Heart right ventricle (tissue), 16 donors: ENCODE results near the gene ARHGEF10L. TPM values are rescaled to one million over a fixed set of nuclear protein-coding genes. Genes with fewer than 3 reads are reported as not detected.

Experiments
- ATAC-seq, 8 donors: fragments of 200-7000 bp; cut with Tn5 transposase; one replicate each; pipeline ENCODE4 v1.9.1; 2020; ENCODE audit warnings: mild to moderate bottlenecking in 8 of 8, moderate library complexity in 8 of 8, moderate number of reproducible peaks in 1 of 8
- DNase-seq, 2 donors: peaks; one replicate each; pipeline ENCODE4 v3.0.0-alpha.2; 2020
- H3K27ac ChIP-seq, 10 donors: fragments of 200-600 bp; sonication (generic) in 2 of 10; one replicate each; pipeline versions ENCODE4 v1.5.0 to v1.8.0; 2020 to 2022; ENCODE audit warnings: mild to moderate bottlenecking in 3 of 10
- H3K27me3 ChIP-seq, 7 donors: fragments of 200-600 bp; one replicate each; pipeline ENCODE4 v1.8.0; 2021 to 2022; ENCODE audit warnings: mild to moderate bottlenecking in 2 of 7
- H3K36me3 ChIP-seq, 9 donors: fragments of 200-600 bp; sonication (generic) in 1 of 9; one replicate each; pipeline versions ENCODE4 v1.5.0 to v1.8.0; 2020 to 2022; ENCODE audit warnings: mild to moderate bottlenecking in 2 of 9
- H3K4me1 ChIP-seq, 9 donors: fragments of 200-600 bp; sonication (generic) in 1 of 9; one replicate each; pipeline versions ENCODE4 v1.5.0 to v1.8.0; 2020 to 2022; ENCODE audit warnings: mild to moderate bottlenecking in 4 of 9
- H3K4me3 ChIP-seq, 10 donors: fragments of 200-600 bp; sonication (generic) in 2 of 10; one replicate each; pipeline versions ENCODE4 v1.5.0 to v1.8.0; 2020 to 2022; ENCODE audit warnings: mild to moderate bottlenecking in 7 of 10, moderate library complexity in 2 of 10
- H3K9me3 ChIP-seq, 11 donors: fragments of 200-600 bp in 10 of 11; sonication (generic) in 2 of 11; one replicate each; pipeline versions ENCODE4 v1.5.0 to v1.8.0; 2013 to 2022; ENCODE audit warnings: mild to moderate bottlenecking in 2 of 11, control low read depth in 1 of 11, moderate library complexity in 1 of 11
- CTCF ChIP-seq, 9 donors: fragments of 200-600 bp; sonication (generic) in 2 of 9; IDR thresholded peaks; one replicate each; pipeline versions ENCODE4 v1.5.0 to v1.8.0; 2021 to 2022; ENCODE audit warnings: antibody characterized with exemption in 9 of 9, mild to moderate bottlenecking in 5 of 9, moderate library complexity in 1 of 9
- WGBS, 2 donors: extraction: QIAGEN DNeasy Blood & Tissue Kit; methylation state at CpG; one replicate each; pipeline ENCODE4 v1.1.7; 2013; ENCODE audit warnings: inconsistent platforms in 1 of 2; 5-methylcytosine and 5-hydroxymethylcytosine counted together
- intact Hi-C, 10 donors: fragments of 100-400 bp; cut with DNase I; formaldehyde crosslinking; loops; one replicate each; pipeline versions ENCODE4 v1.11.1 to v1.14.2; 2022
- polyA plus RNA-seq, 2 donors: library from polyadenylated mRNA; stranded (reverse); fragments of 200-250 nt; gene quantifications; one replicate each; pipeline ENCODE4 v1.2.3, GENCODE V29; 2013
- total RNA-seq, 10 donors: library from RNA; stranded (reverse); fragmentation: NEBNext Ultra II Directional in 3 of 10; extraction: Animal tissue kit (Norgen Biotek cat#: 25700) in 3 of 10; gene quantifications; one replicate each; pipeline versions ENCODE4 v1.2.1 to v1.2.4, GENCODE V29; 2021 to 2023
- donor health status: Arrhythmogenic right ventricular cardiomyopathy.
- donor health status: ischemic (EF 13 %, LVEDD 7.1; RV severe dilation, severe dysfunction).
- donor health status: healthy with polysubstance abuse.
- donor health status: DM: no; HTN: yes; CAD: no.
- donor health status: DM: no; HTN: no; CAD: no.
- donor health status: ischemic (EF 25% LVEDD 6.9; RV normal size, moderate dysfunction).
- donor health status: ischemic (EF 25% LVEDD 5.7; RV mildly dilated, moderate dysfunction).
- donor health status: healthy.
- donor health status: DM: yes; HTN: yes; CAD: no.
- donor health status: Ischemic cardiomyopathy.
- donor health status: ischemic (EF 35%, LVEDD 5.7; RV mildly dilated, moderate dysfunction).
- donor health status: nonischemic (EF 11% LVEDD 7.7; RV severe dilation, severe dysfunction).
- donor health status: DM: yes; HTN: yes; CAD: no.
- donor health status: PGD.
- donor health status: ischemic (EF 29% LVEDD 5.4; RV normal size, mild dysfunction).
- donor health status: nonischemic (EF 23%, LVEDD 6.1; RV moderate dilation, normal function).

The ARHGEF10L gene
- total and polyA plus RNA-seq, 12 donors, result 45.4 to 68.4 (median 50.6) TPM

GRCh38 chr1:17725084-17725719, 185.7 kb downstream of the ARHGEF10L start:
- intact Hi-C loops, result no loop called here
- TF ChIP-seq CTCF (IDR thresholded peaks at IDR 0.05), result no peak
- Histone ChIP-seq H3K27me3 (peaks cover 0 to 37% (median 7%) of the 10 kb centered on the region in 7 donors), H3K4me1 (no peaks in the 10 kb centered on the region), H3K36me3 (no peaks in the 10 kb centered on the region), H3K9me3 (peaks cover 0 to 3% (median 0%) of the 10 kb centered on the region in 11 donors), H3K4me3 (no peak overlapping the region), H3K27ac (no peak overlapping the region)
- 88 to 93% methylated on average over 9 of the region's 9 CpGs for WGBS, 2 donors
- ATAC-seq (no peak), DNase-seq (no peak)

- Histone ChIP-seq H3K4me3 (no peak overlapping the region), H3K9me3 (peaks cover 0 to 3% (median 0%) of the 10 kb centered on the region in 11 donors), H3K27ac (no peak overlapping the region), H3K4me1 (no peaks in the 10 kb centered on the region), H3K36me3 (no peaks in the 10 kb centered on the region), H3K27me3 (peaks cover 0 to 36% (median 7%) of the 10 kb centered on the region in 7 donors)
- ATAC-seq (no peak), DNase-seq (no peak)
- no peak for TF ChIP-seq CTCF (IDR thresholded peaks at IDR 0.05)
- WGBS, 2 donors, result 69% methylated on average over 7 of the region's 7 CpGs
- intact Hi-C loops, result no loop called here
Measured at GRCh38 chr1:17725811-17726582, 186.5 kb downstream of the ARHGEF10L start.

- Histone ChIP-seq H3K27me3 (peaks cover 0 to 34% (median 7%) of the 10 kb centered on the region in 7 donors), H3K36me3 (no peaks in the 10 kb centered on the region), H3K4me3 (no peak overlapping the region), H3K4me1 (no peaks in the 10 kb centered on the region), H3K9me3 (peaks cover 0 to 3% (median 0%) of the 10 kb centered on the region in 11 donors), H3K27ac (no peak overlapping the region)
- TF ChIP-seq CTCF (IDR thresholded peaks at IDR 0.05), result no peak
- intact Hi-C loops, result no loop called here
- ATAC-seq (no peak), DNase-seq (no peak)
- WGBS, 2 donors, result 83 to 85% methylated on average over 6 of the region's 6 CpGs
Measured at GRCh38 chr1:17728123-17728712, 188.7 kb downstream of the ARHGEF10L start.

GRCh38 chr1:17729248-17729647, 189.8 kb downstream of the ARHGEF10L start:
- Histone ChIP-seq H3K27me3 (peaks cover 0 to 29% (median 7%) of the 10 kb centered on the region in 7 donors), H3K9me3 (peaks cover 0 to 3% (median 0%) of the 10 kb centered on the region in 11 donors), H3K4me3 (no peak overlapping the region), H3K36me3 (no peaks in the 10 kb centered on the region), H3K27ac (no peak overlapping the region), H3K4me1 (no peaks in the 10 kb centered on the region)
- DNase-seq (no peak), ATAC-seq (no peak)
- intact Hi-C loops, result no loop called here
- 48 to 55% methylated on average over 12 of the region's 12 CpGs for WGBS, 2 donors
- no peak for TF ChIP-seq CTCF (IDR thresholded peaks at IDR 0.05)
